Erythroblast (primary cell): ENCODE results near the gene ARHGAP8.

ENCODE experiments used
- GATA1 ChIP-seq: IDR thresholded peaks from 2 replicates; pipeline ENCODE4 v1.6.1; 2011; ENCODE audit warnings: low read depth, mild to moderate bottlenecking, control low read depth, low read length, moderate library complexity
- POLR2A ChIP-seq: IDR thresholded peaks from 2 replicates; pipeline ENCODE4 v1.6.1; 2011; ENCODE audit warnings: mild to moderate bottlenecking, low read length

DNA sequence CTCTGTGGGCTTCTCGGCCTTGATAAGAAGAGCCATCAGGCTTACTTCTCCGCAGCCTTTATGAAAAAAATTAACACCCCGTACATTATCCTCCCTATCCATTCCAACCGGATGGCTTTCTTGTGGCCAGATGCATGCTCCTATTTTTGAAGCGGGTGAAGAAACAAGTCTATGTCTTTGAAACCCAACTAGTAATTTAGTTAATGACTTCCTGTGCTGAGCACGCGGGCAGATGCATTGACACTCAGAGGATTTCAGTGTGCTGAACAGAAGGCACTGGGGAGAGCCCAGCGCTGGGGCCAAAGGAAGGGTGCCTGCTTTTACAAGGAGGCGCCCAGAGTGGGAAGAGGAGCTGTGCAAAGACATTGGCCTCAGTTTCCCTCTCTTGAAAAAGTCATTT lies 53.3 kb downstream of the ARHGAP8 start:
- no peak for TF ChIP-seq POLR2A
- no peak for TF ChIP-seq GATA1
